Neural crest cell (in vitro differentiated cells): ENCODE results near the gene FOXK1. TPM values are rescaled to one million over a fixed set of nuclear protein-coding genes. Genes with fewer than 3 reads are reported as not detected.
A peak's percentile ranks its signal among the peaks of the same experiment; 100 is the strongest.

ENCODE experiments used
- DNase-seq: peaks from one replicate; pipeline ENCODE4 v3.0.0; 2021; ENCODE audit warnings: low read depth, mixed read lengths, low spot score
- H3K27ac Mint-ChIP-seq: one replicate; pipeline ENCODE4 v1.8.0; 2021; ENCODE audit warnings: mild to moderate bottlenecking, mixed read lengths; ENCODE audit not compliant: unreplicated experiment
- H3K27me3 Mint-ChIP-seq: 2 replicates; pipeline ENCODE4 v1.8.0; 2021; ENCODE audit warnings: low read depth, mild to moderate bottlenecking, mixed read lengths
- H3K36me3 Mint-ChIP-seq: 2 replicates; pipeline ENCODE4 v1.8.0; 2021; ENCODE audit warnings: low read depth, mild to moderate bottlenecking, mixed read lengths
- H3K4me1 Mint-ChIP-seq: 2 replicates; pipeline ENCODE4 v1.8.0; 2021; ENCODE audit warnings: mixed read lengths
- H3K4me3 Mint-ChIP-seq: one replicate; pipeline ENCODE4 v1.8.0; 2021; ENCODE audit warnings: mild to moderate bottlenecking, mixed read lengths
- H3K9me3 Mint-ChIP-seq: 2 replicates; pipeline ENCODE4 v1.8.0; 2021; ENCODE audit warnings: mixed read lengths
- total RNA-seq: library from RNA; stranded (reverse); gene quantifications from 2 replicates; pipeline ENCODE4 v1.2.1, GENCODE V29; 2021
- TF ChIP-seq, protein P1 (sequence below): fragments of 200-600 bp; sonication (generic); conservative IDR thresholded peaks from 2 replicates; pipeline ENCODE4 v1.5.0; 2021; ENCODE audit warnings: antibody characterized with exemption, mild to moderate bottlenecking

Gene FOXK1
- total RNA-seq, 1 donor from 2014 or later = 29.1 TPM

GRCh38 chr7:4730971-4731370, 48.9 kb downstream of the FOXK1 start:
- H3K9me3 Mint-ChIP-seq = no peaks in the 10 kb centered on the region
- H3K27me3 Mint-ChIP-seq = no peaks in the 10 kb centered on the region
- no peak overlapping the region for H3K27ac Mint-ChIP-seq
- no peak for DNase-seq
- H3K4me1 Mint-ChIP-seq = peaks cover 14% of the 10 kb centered on the region
- TF ChIP-seq, protein P1, sequence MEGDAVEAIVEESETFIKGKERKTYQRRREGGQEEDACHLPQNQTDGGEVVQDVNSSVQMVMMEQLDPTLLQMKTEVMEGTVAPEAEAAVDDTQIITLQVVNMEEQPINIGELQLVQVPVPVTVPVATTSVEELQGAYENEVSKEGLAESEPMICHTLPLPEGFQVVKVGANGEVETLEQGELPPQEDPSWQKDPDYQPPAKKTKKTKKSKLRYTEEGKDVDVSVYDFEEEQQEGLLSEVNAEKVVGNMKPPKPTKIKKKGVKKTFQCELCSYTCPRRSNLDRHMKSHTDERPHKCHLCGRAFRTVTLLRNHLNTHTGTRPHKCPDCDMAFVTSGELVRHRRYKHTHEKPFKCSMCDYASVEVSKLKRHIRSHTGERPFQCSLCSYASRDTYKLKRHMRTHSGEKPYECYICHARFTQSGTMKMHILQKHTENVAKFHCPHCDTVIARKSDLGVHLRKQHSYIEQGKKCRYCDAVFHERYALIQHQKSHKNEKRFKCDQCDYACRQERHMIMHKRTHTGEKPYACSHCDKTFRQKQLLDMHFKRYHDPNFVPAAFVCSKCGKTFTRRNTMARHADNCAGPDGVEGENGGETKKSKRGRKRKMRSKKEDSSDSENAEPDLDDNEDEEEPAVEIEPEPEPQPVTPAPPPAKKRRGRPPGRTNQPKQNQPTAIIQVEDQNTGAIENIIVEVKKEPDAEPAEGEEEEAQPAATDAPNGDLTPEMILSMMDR = no peak
- H3K4me3 Mint-ChIP-seq = no peak overlapping the region
- no peaks in the 10 kb centered on the region for H3K36me3 Mint-ChIP-seq

DNA sequence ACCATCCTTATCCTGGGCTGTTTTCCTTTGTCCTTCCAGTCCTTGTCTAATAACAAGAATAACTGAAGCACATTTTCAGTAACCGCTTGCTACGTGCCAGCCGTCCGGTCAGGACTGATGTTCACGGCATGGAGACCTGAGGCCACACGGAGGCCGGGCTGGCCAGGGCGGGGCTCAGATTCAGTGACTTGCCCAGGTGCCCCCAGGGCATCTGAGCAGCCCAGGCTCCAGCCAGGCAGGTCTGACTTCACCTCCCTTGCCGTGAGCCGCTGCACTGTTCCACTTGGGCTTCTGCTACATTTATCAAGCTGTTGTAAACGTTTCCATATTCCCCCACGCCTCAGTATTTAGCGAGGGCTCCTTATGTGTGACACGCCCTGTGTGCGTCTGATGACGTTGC, 49.7 kb downstream of the FOXK1 start:
- Mint-ChIP-seq H3K4me1 (peaks cover 10% of the 10 kb centered on the region), H3K9me3 (no peaks in the 10 kb centered on the region), H3K36me3 (no peaks in the 10 kb centered on the region), H3K27me3 (no peaks in the 10 kb centered on the region), H3K27ac (no peak overlapping the region), H3K4me3 (no peak overlapping the region)
- no peak for DNase-seq
- TF ChIP-seq, protein P1 = no peak

GRCh38 chr7:4733936-4734528, 51.9 kb downstream of the FOXK1 start:
- TF ChIP-seq, protein P1 = no peak
- Mint-ChIP-seq H3K27me3 (no peaks in the 10 kb centered on the region), H3K27ac (no peak overlapping the region)

DNA sequence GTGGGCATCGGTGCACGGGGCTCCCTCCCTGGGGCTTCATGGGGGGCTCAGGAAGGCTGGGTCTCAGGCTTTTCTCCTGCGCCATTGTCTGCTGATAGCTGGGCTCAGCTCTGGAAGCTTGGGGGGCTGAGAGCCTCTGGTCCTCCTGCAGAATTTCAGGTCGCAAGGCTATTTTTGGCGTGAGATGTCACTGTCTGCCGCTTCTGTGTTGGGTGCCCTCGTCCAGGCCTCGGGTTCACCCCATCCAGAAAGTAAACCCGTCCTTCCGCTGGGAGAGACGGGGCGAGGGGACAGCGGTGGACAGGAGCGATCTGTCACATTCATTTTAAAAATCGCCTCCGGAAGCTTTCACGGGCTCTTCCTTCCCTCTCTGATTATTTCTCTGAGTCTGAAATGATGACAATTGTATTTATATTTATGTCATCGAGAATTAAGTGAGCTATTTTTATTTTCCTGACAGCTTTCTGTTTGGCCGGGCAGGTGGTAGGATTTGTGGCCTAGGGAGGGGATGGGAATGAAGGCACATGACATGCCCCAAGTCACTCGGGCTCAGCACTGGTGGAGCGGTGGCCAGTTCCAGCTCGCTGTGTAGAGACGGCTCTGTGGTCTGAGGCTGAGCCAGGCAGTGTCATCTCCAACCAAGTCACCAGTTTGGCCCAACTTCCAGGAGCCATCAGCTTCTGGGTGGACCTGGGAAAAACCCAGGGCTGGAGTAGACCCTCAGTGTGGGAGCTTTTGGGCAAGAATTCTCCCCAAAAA, 52.7 kb downstream of the FOXK1 start:
- Mint-ChIP-seq H3K36me3 (no peaks in the 10 kb centered on the region), H3K9me3 (no peaks in the 10 kb centered on the region), H3K4me1 (peaks cover 32% of the 10 kb centered on the region), H3K27me3 (no peaks in the 10 kb centered on the region), H3K4me3 (no peak overlapping the region), H3K27ac (peak overlapping the region; percentile 71)
- DNase-seq = no peak
- TF ChIP-seq, protein P1 = no peak

More at GRCh38 chr7:4733936-4734528, 51.9 kb downstream of the FOXK1 start:
- H3K9me3 Mint-ChIP-seq = no peaks in the 10 kb centered on the region
- no peak overlapping the region for H3K4me3 Mint-ChIP-seq
- H3K4me1 Mint-ChIP-seq = peaks cover 25% of the 10 kb centered on the region
- H3K36me3 Mint-ChIP-seq = no peaks in the 10 kb centered on the region
- DNase-seq = no peak

DNA sequence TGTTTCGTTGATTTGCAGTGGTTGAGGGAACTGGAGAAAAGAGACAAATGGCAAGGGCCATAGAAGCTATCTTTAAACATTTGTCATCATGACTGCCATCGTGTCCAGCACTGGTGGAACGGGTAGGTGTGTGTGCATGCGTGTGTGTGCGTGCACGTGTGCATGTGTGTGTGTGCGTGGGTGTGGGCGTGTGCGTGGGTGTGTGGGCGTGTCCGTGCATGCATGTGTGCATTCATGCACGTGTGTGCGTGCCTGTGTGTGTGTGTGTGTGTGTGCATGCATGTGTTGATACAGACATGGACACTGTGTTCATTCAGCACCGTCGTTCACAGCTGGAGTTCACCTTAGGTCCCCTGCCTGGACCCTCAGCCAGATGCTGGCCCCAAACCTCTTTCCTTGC, 55.2 kb downstream of the FOXK1 start:
- no peaks in the 10 kb centered on the region for H3K27me3 Mint-ChIP-seq
- TF ChIP-seq, protein P1 = no peak
- H3K4me1 Mint-ChIP-seq = peaks cover 42% of the 10 kb centered on the region
- no peaks in the 10 kb centered on the region for H3K9me3 Mint-ChIP-seq
- H3K27ac Mint-ChIP-seq = no peak overlapping the region
- peaks cover 4% of the 10 kb centered on the region for H3K36me3 Mint-ChIP-seq
- DNase-seq = no peak
- H3K4me3 Mint-ChIP-seq = no peak overlapping the region
